AG04450 (cell line): Measurements from ENCODE around the gene TPCN2. TPM values are rescaled to one million over a fixed set of nuclear protein-coding genes. Genes with fewer than 3 reads are reported as not detected.

Experiments used
- CTCF ChIA-PET: fragments of 300-600, 350-600 bp; formaldehyde crosslinking; extraction: SDS; loops from one replicate; lab custom pipeline; 2022; ENCODE audit warnings: antibody characterized with exemption, inconsistent platforms; lab: Charles Lee
- POLR2A ChIA-PET: fragments of 350-600 bp; formaldehyde crosslinking; extraction: SDS; loops from one replicate; lab custom pipeline; 2021; ENCODE audit warnings: antibody characterized with exemption, inconsistent platforms; lab: Yijun Ruan, JAX
- DNase-seq: peaks from one replicate; pipeline ENCODE4 v3.0.0-alpha.2; 2011; ENCODE audit warnings: low read depth, low spot score
- H3K27ac ChIP-seq: one replicate; pipeline ENCODE4 v1.5.1; 2012; ENCODE audit warnings: low read depth, low read length, control low read depth
- H3K27me3 ChIP-seq: one replicate; pipeline ENCODE4 v1.6.0; 2012; ENCODE audit warnings: low read length; ENCODE audit not compliant: control insufficient read depth, insufficient read depth
- H3K4me3 ChIP-seq: 2 replicates; pipeline ENCODE4 v1.5.1; 2011; ENCODE audit warnings: mild to moderate bottlenecking, low read depth, low read length, control low read depth
- H3K9me3 ChIP-seq: 2 replicates; pipeline ENCODE4 v1.5.1; 2012; ENCODE audit warnings: low read length; ENCODE audit not compliant: control insufficient read depth, insufficient read depth
- CTCF ChIP-seq: IDR thresholded peaks from 2 replicates; pipeline ENCODE4 v1.5.1; 2011; ENCODE audit warnings: low read depth, low read length, control low read depth, inconsistent platforms
- polyA plus RNA-seq: library from polyadenylated mRNA; depleted of rRNA; stranded (reverse); fragments of >200 nt; gene quantifications from 2 replicates; pipeline ENCODE4 v1.2.3, GENCODE V29; 2011

Gene TPCN2
- polyA plus RNA-seq, 1 experiment, result 6.4 TPM

DNA sequence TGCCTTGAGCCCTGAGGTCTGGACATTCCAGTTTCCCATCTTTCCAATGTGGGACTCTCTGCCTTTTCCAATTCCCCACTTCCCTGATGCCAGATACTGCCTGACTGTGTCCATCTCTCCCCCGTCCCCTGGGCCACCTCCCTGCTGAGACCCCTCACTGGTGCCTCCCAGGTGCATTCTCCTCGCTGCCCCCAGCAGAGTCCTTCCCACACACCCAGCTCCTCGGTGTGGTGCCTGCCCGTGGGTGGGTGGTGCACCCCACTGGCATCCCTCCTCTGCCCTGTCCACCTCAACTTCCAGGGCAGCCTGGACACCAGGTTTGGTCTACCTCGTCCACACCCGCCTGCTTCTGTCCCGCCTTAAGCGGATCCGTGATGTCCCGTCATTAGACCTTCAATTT is 30.8 kb upstream of the TPCN2 start:
- Histone ChIP-seq H3K9me3 (no peaks in the 10 kb centered on the region; the same call in none of the 2 replicates), H3K27ac (no peak overlapping the region), H3K27me3 (no peaks in the 10 kb centered on the region), H3K4me3 (no peak overlapping the region)
- DNase-seq, result no peak
- TF ChIP-seq CTCF, result no peak
- POLR2A ChIA-PET, result no interaction called here
- CTCF ChIA-PET, result no interaction called here

- DNase-seq, result no peak
- CTCF ChIA-PET, result no interaction called here
- no peak overlapping the region for H3K27ac ChIP-seq
Observed at GRCh38 chr11:69018924-69019323, 29.8 kb upstream of the TPCN2 start.

GRCh38 chr11:69022260-69022659 is 26.5 kb upstream of the TPCN2 start:
- ChIA-PET POLR2A (interaction anchor here (0.5 to 1.1 kb wide), 4 partner anchors 9 to 35 kb away, joined by 3 to 6 read pairs (median 4); no protein-coding TSS in a partner anchor), CTCF (interaction anchor here (0.7 kb wide), 1 partner anchor 65 kb away, joined by 3 read pairs; no protein-coding TSS in a partner anchor)
- no peak for TF ChIP-seq CTCF
- no peak for DNase-seq
- no peak overlapping the region for H3K27ac ChIP-seq
- no peaks in the 10 kb centered on the region; the same call in none of the 2 replicates for H3K9me3 ChIP-seq
- H3K4me3 ChIP-seq, result no peak overlapping the region
- no peaks in the 10 kb centered on the region for H3K27me3 ChIP-seq

More at GRCh38 chr11:69018924-69019323, 29.8 kb upstream of the TPCN2 start:
- Histone ChIP-seq H3K27me3 (no peaks in the 10 kb centered on the region), H3K4me3 (no peak overlapping the region), H3K9me3 (no peaks in the 10 kb centered on the region; the same call in none of the 2 replicates)
- TF ChIP-seq CTCF, result no peak
- POLR2A ChIA-PET, result interaction anchor here (1.6 kb wide), 1 partner anchor 25 kb away, joined by 3 read pairs; no protein-coding TSS in a partner anchor

GRCh38 chr11:69024509-69024908 is 24.2 kb upstream of the TPCN2 start:
- Histone ChIP-seq H3K4me3 (no peak overlapping the region), H3K27ac (no peak overlapping the region), H3K9me3 (no peaks in the 10 kb centered on the region), H3K27me3 (no peaks in the 10 kb centered on the region)
- DNase-seq, result no peak
- POLR2A ChIA-PET, result no interaction called here
- CTCF ChIA-PET, result interaction anchor here (0.6 to 1.8 kb wide), 2 partner anchors 20 to 198 kb away, joined by 3 to 6 read pairs; no protein-coding TSS in a partner anchor
- no peak for TF ChIP-seq CTCF

GRCh38 chr11:69027704-69028372 is 20.9 kb upstream of the TPCN2 start:
- Histone ChIP-seq H3K9me3 (no peaks in the 10 kb centered on the region), H3K27ac (no peak overlapping the region), H3K4me3 (no peak overlapping the region), H3K27me3 (peaks cover 4% of the 10 kb centered on the region)
- CTCF ChIA-PET, result interaction anchor here (1.2 to 1.6 kb wide), 2 partner anchors 14 to 16 kb away, joined by 4 to 9 read pairs; partner anchors contain the start of gene MRGPRF
- POLR2A ChIA-PET, result interaction anchor here (0.7 to 1.1 kb wide), 2 partner anchors 13 to 14 kb away, joined by 3 read pairs; no protein-coding TSS in a partner anchor
- no peak for TF ChIP-seq CTCF
- DNase-seq, result no peak
